Ovary (tissue), 3 donors: ENCODE results near the gene WNK1.

Experiments used
- POLR2A ChIP-seq: fragments of 450-650 bp; IDR thresholded peaks from one replicate; pipeline ENCODE4 v1.6.1; 2017; ENCODE audit warnings: antibody characterized with exemption, mild to moderate bottlenecking, moderate library complexity
- TF ChIP-seq, protein P1 (sequence below), 3 donors: fragments of 450-650 bp in 2 of 3; fragments of 200-600 bp in 1 of 3; IDR thresholded peaks; one replicate each; pipeline versions ENCODE4 v1.5.1 to v1.8.0; 2016 to 2022; ENCODE audit warnings: antibody characterized with exemption in 3 of 3, mild to moderate bottlenecking in 1 of 3
- donor health status: DM: no; HTN: no; CAD: no.

- TF ChIP-seq, protein P1, sequence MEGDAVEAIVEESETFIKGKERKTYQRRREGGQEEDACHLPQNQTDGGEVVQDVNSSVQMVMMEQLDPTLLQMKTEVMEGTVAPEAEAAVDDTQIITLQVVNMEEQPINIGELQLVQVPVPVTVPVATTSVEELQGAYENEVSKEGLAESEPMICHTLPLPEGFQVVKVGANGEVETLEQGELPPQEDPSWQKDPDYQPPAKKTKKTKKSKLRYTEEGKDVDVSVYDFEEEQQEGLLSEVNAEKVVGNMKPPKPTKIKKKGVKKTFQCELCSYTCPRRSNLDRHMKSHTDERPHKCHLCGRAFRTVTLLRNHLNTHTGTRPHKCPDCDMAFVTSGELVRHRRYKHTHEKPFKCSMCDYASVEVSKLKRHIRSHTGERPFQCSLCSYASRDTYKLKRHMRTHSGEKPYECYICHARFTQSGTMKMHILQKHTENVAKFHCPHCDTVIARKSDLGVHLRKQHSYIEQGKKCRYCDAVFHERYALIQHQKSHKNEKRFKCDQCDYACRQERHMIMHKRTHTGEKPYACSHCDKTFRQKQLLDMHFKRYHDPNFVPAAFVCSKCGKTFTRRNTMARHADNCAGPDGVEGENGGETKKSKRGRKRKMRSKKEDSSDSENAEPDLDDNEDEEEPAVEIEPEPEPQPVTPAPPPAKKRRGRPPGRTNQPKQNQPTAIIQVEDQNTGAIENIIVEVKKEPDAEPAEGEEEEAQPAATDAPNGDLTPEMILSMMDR (IDR thresholded peaks at IDR 0.05): no peak
- TF ChIP-seq POLR2A: no peak
Observed at GRCh38 chr12:836952-837351, 84.6 kb downstream of the WNK1 start.
